HG03558 (cell line): Measurements from ENCODE around the gene CST7.

Experiments
- ATAC-seq: cut with Tn5 transposase; IDR thresholded peaks from one replicate; pipeline ENCODE4 v1.9.1; 2021; ENCODE audit warnings: moderate number of reproducible peaks; ENCODE audit not compliant: unreplicated experiment; ENCODE audit errors: extremely low read depth

Gene CST7

GRCh38 chr20:24962510-24962909 lies 13.4 kb downstream of the CST7 start:
- no peak for ATAC-seq

DNA sequence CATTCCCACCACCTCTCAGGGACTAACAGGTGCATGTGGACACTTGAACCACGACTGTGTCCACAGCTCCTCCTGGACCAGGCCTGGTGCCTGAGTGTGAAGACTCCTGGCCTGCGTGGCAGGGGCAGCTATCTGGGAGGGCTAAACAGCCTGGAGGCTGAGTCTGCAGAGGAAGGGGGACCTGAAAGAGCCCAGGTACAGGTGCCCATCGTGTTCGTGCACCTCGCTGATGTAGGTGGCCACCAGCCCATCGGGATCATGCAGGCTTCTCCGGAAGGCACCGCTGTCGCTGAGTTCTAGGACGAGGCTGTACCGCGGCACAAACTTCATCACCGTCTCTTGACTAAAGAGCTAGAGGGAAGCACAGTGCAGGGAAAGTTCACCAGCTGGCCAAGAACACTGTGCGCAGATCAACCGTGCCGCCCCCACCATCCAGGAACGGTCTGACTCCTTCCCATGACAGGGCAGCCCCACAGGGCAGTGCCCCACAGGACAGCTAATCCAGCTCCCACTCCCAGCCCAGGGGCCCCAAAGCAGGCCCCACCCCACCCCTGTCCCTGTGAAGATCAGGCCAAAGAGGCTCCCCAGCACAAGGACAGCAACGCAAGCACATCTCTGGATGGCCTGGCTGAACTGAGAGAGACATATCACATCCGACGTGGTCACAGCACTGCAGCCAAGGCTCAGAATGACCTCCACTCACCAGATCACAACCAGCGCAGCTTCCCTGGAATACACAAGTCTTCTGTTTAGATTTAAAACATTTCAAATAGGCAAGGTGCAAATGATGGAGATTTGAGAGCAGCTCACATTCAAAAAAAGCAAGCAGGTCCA lies 14.8 kb downstream of the CST7 start:
- no peak for ATAC-seq

GRCh38 chr20:24964506-24964840 lies 15.4 kb downstream of the CST7 start:
- ATAC-seq = no peak

DNA sequence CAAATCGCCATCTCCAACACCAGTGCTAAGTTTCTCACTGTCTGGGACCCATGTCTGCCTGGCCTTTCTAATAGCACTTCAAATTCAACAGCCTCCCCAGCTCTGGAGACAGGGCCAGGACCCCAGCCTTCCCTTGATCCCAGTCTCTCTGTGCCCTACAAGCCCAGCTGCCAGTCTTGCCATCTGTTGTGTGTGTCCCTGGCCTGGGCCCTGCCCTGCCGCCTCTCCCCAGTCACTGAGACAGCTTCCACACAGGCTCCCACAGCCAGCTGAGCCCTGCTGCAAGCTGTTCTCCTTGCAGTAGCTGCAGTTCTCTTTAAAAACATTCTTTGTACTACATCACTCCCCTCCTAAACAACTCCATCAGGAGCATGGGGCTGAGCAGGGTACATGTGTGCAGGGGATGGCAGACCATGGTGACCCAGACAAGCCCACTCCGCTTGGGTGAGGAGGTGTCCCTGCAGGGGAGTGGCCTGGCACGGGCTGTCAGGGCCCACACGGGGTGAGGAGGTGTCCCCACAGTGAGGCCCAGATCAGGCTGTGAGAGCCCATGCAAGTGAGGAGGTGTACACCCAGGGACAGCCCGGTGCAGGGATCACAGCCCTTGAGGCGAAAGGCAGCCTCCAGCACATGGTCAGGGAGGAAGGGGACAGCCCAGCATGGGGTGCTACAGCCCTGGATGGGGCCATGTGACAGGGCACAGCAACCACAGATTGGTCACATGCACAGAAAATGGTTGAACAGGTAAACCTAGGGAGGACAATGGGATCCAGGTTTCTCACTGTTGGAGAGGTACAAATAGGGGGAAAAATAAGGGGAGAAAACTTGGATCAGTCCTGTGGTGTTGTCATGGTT lies 16.2 kb downstream of the CST7 start:
- ATAC-seq = no peak

- no peak for ATAC-seq
These were observed 17.4 kb downstream of the CST7 start for GRCh38 chr20:24966317-24967012.

DNA sequence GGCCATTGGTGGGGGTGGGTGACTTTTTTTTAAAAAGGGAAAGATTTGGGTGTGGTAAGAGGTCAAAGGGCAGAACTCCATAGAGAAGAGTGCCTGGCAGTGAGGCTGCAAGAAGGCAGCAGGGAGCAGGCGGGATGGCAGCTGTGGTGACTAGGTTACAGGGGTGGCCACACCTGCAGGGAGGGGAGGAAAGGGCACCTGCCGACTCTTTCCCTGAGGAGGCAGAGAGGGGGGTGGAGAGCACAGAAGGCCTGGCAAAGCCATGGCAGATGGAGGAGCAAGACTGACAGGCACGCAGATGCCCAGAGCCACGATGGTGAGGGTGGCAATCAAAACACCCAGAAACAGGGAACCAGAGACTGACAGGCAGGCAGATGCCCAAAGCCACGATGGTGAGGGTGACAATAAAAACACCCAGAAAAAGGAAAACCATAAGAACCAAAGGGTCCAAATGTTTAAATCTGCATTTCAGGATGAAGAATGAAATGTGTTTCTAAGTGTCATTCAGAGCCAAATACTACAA lies 19.3 kb downstream of the CST7 start:
- ATAC-seq = no peak

DNA sequence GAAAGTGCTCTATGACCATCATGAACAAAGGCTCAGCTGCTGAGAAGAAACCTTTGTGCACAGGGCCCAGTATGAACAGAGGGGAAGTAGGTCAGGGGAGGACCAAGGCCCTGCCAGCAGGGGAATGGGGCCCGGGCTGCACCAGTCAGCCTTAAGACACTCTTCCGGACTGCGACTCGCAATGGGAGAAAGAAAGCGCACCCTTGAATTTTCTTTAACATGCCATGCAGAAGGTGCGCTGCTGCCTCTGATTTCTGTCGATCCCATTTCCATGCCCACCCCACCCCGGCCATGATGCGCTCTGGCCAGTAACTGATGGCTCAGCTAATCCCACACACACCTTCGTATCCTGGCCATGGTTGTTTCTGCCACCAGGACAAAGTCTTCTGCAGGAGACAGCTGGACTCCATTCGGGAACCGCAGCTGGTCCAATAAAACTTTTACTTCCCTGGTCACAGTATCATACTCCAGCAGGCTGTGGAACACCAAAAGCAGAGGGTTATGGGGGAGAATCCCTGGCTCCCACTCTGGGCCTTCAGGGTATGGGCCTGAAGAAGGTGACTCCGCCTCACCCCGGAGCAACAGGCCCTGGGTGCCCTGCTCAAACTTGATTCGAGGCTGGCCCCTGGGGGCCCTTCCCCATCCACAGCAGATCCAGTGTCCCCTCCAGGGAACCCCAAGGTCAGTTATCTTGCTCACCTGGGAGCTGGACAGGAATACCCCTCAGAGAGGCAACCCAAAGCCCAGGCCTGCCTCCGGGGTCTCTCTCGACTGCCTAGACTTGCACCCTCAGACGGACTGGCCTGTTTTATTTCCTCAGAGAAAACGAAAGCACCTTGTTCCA lies 20.3 kb downstream of the CST7 start:
- ATAC-seq = no peak

DNA sequence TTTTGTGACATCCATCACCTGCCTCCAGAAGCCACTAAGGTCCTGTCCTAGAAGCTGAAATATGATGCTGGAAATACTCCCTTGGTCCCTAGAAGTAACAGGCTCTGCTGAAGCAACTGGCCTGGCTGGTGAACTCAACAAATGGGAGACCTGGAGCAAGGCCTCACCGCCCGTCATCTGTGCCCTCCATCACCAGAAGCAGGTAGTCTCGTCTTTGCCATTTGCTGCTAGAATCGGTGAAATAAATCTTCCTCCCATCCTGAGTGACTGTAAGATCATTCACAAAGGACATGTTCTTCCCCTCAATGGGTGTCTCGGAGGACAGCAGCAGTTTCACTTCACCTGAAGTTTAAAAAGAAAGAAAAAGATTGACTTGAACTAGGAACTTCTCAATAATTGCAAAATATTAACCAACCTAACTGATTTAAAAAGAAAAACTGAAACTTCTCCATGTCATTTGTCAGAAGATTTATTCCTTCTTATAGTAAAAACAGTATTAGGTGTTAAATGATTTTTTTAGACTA lies 21.0 kb downstream of the CST7 start:
- no peak for ATAC-seq

- ATAC-seq = no peak
These were observed 21.7 kb downstream of the CST7 start for GRCh38 chr20:24970754-24971153.

GRCh38 chr20:24971376-24972101 lies 22.5 kb downstream of the CST7 start:
- ATAC-seq = no peak

DNA sequence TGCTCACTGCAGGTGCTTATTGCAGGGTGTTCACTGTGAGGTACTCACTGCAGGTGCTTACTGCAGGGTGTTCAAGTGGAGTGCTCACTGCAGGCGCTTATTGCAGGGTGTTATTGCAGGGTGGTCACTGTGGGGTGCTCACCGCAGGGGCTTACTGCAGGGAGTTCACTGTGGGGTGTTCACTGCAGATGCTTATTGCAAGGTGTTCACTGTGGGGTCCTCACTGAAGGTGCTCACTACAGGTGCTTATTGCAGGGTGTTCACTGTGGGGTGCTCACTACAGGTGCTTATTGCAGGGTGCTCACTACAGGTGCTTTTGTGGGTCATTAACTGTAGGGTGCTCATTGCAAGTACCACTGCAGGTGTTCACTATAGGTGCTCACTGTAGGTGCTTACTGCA lies 23.3 kb downstream of the CST7 start:
- no peak for ATAC-seq

DNA sequence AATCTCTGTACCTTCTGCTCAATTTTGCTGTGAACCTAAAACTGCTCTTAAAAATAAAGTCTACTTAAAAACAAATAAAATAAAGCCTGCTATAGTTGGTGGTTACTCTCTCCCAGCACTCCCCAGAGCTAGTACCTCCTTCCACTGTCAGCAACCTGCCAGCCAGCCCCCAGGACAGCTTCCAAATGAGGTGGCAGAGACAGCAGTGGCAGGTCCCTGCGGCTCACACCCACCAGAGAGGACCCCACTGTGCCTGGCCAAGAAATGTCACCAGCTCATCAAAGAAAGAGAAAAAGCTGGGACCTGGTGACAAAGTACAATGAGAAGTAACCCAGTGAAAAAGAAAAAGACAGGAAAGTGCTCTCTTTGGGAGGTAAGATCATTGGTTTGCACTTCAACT lies 28.3 kb downstream of the CST7 start:
- ATAC-seq = no peak

DNA sequence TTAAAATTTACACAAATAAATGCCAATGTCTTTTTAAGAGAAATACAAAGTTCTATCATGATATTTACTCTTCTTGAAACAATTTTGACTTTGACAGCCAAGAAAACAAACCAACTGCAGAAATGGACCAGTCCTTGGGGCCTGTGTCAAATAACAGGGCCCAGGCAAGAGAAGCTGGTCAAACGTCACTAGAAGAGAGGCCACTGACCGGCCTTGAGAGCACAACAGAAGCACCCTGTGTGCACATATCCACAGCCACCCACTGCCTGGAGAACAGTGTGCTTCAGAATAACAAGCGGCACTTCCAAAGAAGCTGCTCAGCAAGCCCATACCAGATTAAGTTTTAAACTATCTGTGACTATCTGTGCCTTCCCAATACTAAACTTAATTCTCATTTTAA lies 28.7 kb downstream of the CST7 start:
- ATAC-seq = no peak

- ATAC-seq = no peak
These were observed 29.4 kb downstream of the CST7 start for GRCh38 chr20:24978513-24978912.

GRCh38 chr20:24979036-24979960 lies 30.2 kb downstream of the CST7 start:
- no peak for ATAC-seq

DNA sequence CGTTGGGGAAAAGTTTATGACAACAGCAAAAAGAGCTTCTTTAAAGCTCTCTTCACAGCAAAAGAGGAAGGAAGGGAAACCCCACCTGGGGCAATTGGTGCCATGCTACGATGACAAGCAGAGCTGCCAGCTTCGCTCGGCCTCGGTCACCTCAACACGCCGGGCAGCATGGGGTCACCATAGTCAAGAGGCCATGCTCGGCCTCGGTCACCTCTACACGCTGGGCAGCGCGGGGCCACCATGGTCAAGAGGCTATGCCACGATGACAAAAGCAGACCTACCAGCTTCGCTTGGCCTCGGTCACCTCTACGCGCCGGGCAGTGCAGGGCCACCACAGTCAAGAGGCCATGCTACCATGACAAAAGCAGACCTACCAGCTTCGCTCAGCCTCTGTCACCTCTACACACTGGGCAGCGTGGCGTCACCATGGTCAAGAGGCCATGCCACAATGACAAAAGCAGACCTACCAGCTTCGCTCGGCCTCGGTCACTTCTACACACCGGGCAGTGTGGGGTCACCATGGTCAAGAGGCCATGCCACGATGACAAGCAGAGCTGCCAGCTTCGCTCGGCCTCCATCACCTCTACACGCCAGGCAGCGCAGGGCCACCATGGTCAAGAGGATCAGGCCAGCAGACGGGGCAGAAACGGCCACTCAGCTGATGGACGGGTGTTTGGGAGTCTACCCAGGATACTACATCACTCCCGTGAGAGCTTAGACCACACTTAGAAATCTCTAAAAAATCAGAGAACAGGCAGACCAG lies 31.4 kb downstream of the CST7 start:
- ATAC-seq = no peak

DNA sequence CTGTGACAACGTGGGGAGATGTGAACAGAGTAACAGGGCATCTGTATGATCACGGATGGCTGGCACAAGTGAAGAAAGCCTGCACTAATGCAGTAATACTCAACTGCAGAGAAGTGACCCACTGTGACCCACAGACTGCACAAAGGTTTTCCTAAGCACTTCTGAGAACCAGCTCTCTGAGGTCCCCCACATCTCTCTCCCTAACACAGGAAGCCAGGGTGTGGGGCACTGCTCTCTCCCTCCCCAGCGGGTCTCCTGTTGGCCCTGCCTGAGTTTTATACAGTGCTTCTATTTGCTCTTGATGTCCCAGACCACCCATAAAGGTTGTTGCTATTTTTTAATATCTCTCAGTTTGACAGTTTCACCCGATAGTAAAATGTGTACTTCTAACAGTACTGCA lies 32.2 kb downstream of the CST7 start:
- no peak for ATAC-seq
